OCI-LY1 (cell line): ENCODE data around the gene ANKRD13C.

ENCODE experiments used
- EZH2 ChIP-seq: fragments of 200-600 bp; sonication (generic), shearing (Covaris generic); IDR thresholded peaks from 2 replicates; pipeline ENCODE4 v1.8.0; 2017; ENCODE audit warnings: borderline replicate concordance, mixed run types, mild to moderate bottlenecking, antibody characterized with exemption, low read length, moderate library complexity, mixed read lengths
- TF ChIP-seq, protein P1 (sequence below): fragments of 200-600 bp; sonication (generic), shearing (Covaris generic); IDR thresholded peaks from 2 replicates; pipeline ENCODE4 v1.5.1; 2017; ENCODE audit warnings: mild to moderate bottlenecking, antibody characterized with exemption, low read length, moderate library complexity, mixed read lengths

DNA sequence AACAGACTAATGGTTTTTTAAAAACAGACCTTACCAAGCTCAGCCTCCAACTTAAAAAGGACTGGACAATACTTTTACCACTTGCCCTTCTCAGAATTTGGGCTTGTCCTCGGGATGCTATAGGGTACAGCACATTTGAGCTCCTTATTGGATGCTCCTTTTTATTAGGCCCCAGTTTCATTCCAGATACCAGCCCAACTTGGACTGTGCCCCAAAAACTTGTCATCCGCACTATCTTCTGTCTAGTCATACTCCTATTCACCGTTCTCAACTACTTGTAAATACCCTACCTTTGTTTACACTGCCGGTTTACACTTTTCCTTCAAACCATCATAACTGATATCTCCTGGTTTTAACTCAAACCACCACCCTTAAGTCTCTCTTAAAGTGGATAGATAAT lies 17.9 kb upstream of the ANKRD13C start:
- TF ChIP-seq EZH2, result no peak
- TF ChIP-seq, protein P1, sequence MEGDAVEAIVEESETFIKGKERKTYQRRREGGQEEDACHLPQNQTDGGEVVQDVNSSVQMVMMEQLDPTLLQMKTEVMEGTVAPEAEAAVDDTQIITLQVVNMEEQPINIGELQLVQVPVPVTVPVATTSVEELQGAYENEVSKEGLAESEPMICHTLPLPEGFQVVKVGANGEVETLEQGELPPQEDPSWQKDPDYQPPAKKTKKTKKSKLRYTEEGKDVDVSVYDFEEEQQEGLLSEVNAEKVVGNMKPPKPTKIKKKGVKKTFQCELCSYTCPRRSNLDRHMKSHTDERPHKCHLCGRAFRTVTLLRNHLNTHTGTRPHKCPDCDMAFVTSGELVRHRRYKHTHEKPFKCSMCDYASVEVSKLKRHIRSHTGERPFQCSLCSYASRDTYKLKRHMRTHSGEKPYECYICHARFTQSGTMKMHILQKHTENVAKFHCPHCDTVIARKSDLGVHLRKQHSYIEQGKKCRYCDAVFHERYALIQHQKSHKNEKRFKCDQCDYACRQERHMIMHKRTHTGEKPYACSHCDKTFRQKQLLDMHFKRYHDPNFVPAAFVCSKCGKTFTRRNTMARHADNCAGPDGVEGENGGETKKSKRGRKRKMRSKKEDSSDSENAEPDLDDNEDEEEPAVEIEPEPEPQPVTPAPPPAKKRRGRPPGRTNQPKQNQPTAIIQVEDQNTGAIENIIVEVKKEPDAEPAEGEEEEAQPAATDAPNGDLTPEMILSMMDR, result no peak
